Transverse colon (tissue), 4 donors: ENCODE measurements around the gene EVI5.

Experiments
- CTCF ChIP-seq, 5 experiments: fragments of 200-600 bp in 3 of 5; fragments of 450-650 bp in 2 of 5; sonication (generic) in 3 of 5; IDR thresholded peaks; 1 replicate in 2 of 5; 2 replicates in 3 of 5; pipeline ENCODE4 v1.5.1; 2016 to 2017; ENCODE audit warnings: antibody characterized with exemption in 5 of 5, inconsistent platforms in 3 of 5, mild to moderate bottlenecking in 2 of 5, moderate library complexity in 1 of 5
- POLR2A ChIP-seq: fragments of 450-650 bp; IDR thresholded peaks from one replicate; pipeline ENCODE4 v1.6.1; 2016; ENCODE audit warnings: antibody characterized with exemption, mild to moderate bottlenecking, moderate library complexity
- POLR2AphosphoS5 ChIP-seq, 3 donors: sonication (generic); formaldehyde crosslinking; IDR thresholded peaks; one replicate each; pipeline ENCODE4 v1.6.1; 2016; ENCODE audit warnings: antibody characterized with exemption in 3 of 3

- TF ChIP-seq CTCF (IDR thresholded peaks at IDR 0.05) (no peak), POLR2A (no peak), POLR2AphosphoS5 (IDR thresholded peaks at IDR 0.05) (no peak)
Measured at GRCh38 chr1:92832537-92833114, 47.7 kb upstream of the EVI5 start.
